BE2C (cell line): ENCODE data around the gene SLAMF9.

ENCODE experiments used
- DNase-seq: peaks from one replicate; pipeline ENCODE4 v3.0.0-alpha.2; 2020
- H3K27me3 ChIP-seq: fragments of 250-450 bp; sonication (Bioruptor Pico); 2 replicates; pipeline ENCODE4 v1.5.1; 2020; ENCODE audit warnings: mild to moderate bottlenecking
- H3K36me3 ChIP-seq: fragments of 250-450 bp; sonication (Bioruptor Pico); 2 replicates; pipeline ENCODE4 v1.5.1; 2020; ENCODE audit warnings: mild to moderate bottlenecking
- H3K4me1 ChIP-seq: fragments of 250-450 bp; sonication (Bioruptor Pico); 2 replicates; pipeline ENCODE4 v1.5.1; 2020
- H3K4me3 ChIP-seq: 2 replicates; pipeline ENCODE4 v1.5.1; 2011; ENCODE audit warnings: low read depth, low read length
- H3K9me3 ChIP-seq: fragments of 250-450 bp; sonication (Bioruptor Pico); 2 replicates; pipeline ENCODE4 v1.5.1; 2020
- CTCF ChIP-seq: IDR thresholded peaks from 2 replicates; pipeline ENCODE4 v1.5.1; 2012; ENCODE audit warnings: mild to moderate bottlenecking, low read depth, low read length

The SLAMF9 gene

GRCh38 chr1:159980786-159981185, 26.7 kb upstream of the SLAMF9 start:
- TF ChIP-seq CTCF: no peak
- H3K4me3 ChIP-seq: no peak overlapping the region
- H3K36me3 ChIP-seq: no peaks in the 10 kb centered on the region
- H3K9me3 ChIP-seq: no peaks in the 10 kb centered on the region
- H3K27me3 ChIP-seq: peaks cover 22% of the 10 kb centered on the region
- DNase-seq: no peak
- no peaks in the 10 kb centered on the region for H3K4me1 ChIP-seq

DNA sequence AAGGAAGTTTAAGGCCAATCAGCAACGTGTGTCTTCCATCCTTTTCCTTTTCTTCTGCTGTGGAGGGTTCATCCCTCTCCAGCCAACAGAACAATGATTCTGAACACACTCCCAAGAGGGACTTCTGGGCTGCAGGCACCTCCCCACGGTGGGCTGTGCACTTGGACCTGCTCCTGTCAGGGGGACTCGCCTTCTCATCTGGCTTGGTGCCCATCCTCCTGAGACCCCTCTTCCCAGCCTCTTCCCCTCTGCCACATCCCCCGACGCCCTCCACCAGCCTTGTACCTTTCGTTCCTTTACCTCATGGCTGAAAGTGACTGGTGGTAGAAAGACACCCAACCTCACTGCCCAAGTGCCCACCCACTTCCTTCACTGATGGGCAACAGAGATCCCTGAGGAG, 26.0 kb upstream of the SLAMF9 start:
- H3K4me3 ChIP-seq: no peak overlapping the region
- no peak for DNase-seq
- no peaks in the 10 kb centered on the region for H3K4me1 ChIP-seq
- no peaks in the 10 kb centered on the region for H3K9me3 ChIP-seq
- no peak for TF ChIP-seq CTCF
- H3K36me3 ChIP-seq: no peaks in the 10 kb centered on the region
- peaks cover 29% of the 10 kb centered on the region for H3K27me3 ChIP-seq

GRCh38 chr1:159979257-159979656, 25.2 kb upstream of the SLAMF9 start:
- no peak overlapping the region for H3K4me3 ChIP-seq
- no peaks in the 10 kb centered on the region for H3K4me1 ChIP-seq
- peaks cover 28% of the 10 kb centered on the region for H3K27me3 ChIP-seq
- no peaks in the 10 kb centered on the region for H3K36me3 ChIP-seq
- no peaks in the 10 kb centered on the region for H3K9me3 ChIP-seq
- DNase-seq: no peak
- no peak for TF ChIP-seq CTCF

- no peak for TF ChIP-seq CTCF
- DNase-seq: no peak
- Histone ChIP-seq H3K4me1 (no peaks in the 10 kb centered on the region), H3K36me3 (no peaks in the 10 kb centered on the region), H3K9me3 (no peaks in the 10 kb centered on the region), H3K4me3 (no peak overlapping the region), H3K27me3 (peaks cover 30% of the 10 kb centered on the region)
Observed at GRCh38 chr1:159978107-159978398, 24.0 kb upstream of the SLAMF9 start.

DNA sequence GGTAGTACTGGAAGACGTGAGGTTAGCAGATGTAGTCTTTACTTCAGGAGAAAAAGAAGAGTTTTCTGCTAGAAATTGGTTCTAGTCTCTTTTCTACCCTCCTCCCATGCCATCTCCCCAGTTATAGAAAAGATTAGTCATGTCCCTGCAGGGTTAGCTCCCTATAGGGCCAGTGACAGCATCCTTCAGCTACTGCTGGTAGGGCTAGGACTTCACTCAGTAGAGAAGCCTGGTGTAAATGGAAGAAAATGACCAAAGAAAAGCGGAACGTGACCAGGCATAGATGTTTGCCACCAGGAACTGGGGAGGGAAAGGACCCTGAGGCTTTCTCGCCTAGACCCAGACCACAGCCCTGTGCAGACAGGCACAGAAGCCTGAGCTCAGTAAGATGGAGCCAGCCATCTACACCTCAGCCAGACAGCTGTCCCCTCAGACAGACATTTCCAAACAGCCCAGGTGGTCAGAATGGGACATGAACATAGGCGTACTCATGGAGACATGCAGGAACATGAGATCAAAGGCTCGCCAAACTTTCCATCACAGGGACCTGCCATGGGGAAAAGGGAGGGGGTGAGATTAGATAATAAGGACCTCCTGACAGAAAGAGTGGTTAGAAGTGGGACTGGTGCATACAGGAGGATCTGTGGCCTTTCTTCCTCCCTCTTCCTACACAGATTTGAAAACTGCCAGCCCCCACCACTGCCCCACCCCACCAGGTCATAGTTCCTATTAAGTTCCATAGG, 23.5 kb upstream of the SLAMF9 start:
- Histone ChIP-seq H3K4me3 (no peak overlapping the region), H3K27me3 (peaks cover 30% of the 10 kb centered on the region), H3K4me1 (no peaks in the 10 kb centered on the region), H3K36me3 (no peaks in the 10 kb centered on the region), H3K9me3 (no peaks in the 10 kb centered on the region)
- no peak for TF ChIP-seq CTCF
- no peak for DNase-seq

DNA sequence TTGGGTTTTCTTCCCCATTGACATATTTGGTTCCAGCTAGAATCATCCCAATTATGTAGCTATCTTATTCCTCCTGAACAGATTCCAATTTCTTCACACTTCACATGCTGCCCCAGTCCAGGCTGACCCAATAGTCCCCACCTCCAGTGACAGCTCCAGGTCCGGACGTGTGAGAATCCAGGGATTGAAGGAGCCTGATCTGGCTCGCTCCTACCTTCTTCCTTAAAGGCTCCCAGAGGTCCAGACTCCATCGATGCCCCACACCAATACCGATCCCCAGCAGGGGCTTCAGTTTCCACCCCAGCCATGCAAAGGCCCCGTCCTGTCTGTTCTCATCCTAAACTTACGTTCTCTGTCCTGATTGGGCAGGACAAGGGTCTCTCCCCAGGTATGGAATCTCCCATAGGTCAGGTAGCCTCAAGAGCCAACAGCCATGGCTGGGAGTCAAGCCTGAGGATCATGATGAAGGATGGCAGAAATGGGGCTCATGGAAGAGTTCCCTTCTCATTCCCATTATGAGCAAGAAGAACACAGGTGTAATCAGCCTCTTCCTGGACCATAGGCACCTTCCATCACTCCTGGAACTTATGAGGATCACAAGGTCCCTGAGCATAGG, 20.4 kb upstream of the SLAMF9 start:
- H3K27me3 ChIP-seq: peaks cover 25% of the 10 kb centered on the region
- TF ChIP-seq CTCF: no peak
- H3K36me3 ChIP-seq: no peaks in the 10 kb centered on the region
- no peaks in the 10 kb centered on the region for H3K4me1 ChIP-seq
- no peak overlapping the region for H3K4me3 ChIP-seq
- no peak for DNase-seq
- H3K9me3 ChIP-seq: no peaks in the 10 kb centered on the region
